NCI-H748 (cell line): ENCODE measurements around the gene IFI44L.

Source experiments
- DNase-seq: peaks from one replicate; lab custom pipeline; 2025; ENCODE audit not compliant: unreplicated experiment; lab: John Stamatoyannopoulos, UW

Gene IFI44L

DNA sequence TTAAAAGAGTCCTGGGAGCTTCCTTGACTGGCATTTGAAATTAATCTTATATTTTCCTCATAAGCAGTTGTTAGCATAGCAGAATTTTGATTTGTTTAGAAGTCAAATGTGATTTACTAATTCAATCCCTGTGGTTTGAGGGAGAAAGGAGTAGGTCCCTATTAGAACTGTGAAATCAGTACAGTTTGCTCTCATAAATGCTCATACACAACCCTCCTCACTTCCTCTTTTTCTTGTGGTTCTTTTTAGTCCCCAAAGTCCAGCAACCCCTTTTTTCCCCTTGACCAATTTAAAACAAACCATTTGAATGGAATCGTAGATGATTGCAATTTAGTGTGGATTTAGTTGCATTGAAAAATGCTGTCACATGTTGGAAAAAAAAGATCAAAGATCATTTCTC lies 20.2 kb downstream of the IFI44L start:
- DNase-seq = no peak

DNA sequence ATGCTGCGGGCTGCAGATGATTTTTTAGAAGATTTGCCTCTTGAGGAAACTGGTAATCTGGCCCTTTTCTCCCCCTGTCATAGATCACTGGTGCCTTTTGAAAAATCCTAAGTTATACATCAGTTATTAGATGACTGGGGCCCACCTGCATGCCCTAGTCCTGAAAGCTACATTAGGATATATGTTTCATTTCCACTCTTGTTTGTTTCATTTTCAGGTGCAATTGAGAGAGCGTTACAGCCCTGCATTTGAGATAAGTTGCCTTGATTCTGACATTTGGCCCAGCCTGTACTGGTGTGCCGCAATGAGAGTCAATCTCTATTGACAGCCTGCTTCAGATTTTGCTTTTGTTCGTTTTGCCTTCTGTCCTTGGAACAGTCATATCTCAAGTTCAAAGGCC lies 21.3 kb downstream of the IFI44L start:
- no peak for DNase-seq

DNA sequence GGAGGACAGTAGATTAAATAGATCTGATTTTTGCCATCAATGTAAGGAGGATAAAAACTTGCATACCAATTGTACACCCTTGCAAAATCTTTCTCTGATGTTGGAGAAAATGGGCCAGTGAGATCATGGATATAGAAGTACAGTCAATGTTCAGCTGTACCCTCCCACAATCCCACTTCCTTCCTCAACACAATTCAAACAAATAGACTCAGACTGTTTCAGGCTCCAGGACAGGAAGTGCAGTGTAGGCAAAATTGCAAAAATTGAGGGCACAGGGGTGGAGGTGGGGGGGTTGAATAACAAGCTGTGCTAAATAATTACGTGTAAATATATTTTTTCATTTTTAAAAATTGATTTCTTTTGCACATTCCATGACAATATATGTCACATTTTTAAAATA lies 25.5 kb downstream of the IFI44L start:
- DNase-seq = no peak

DNA sequence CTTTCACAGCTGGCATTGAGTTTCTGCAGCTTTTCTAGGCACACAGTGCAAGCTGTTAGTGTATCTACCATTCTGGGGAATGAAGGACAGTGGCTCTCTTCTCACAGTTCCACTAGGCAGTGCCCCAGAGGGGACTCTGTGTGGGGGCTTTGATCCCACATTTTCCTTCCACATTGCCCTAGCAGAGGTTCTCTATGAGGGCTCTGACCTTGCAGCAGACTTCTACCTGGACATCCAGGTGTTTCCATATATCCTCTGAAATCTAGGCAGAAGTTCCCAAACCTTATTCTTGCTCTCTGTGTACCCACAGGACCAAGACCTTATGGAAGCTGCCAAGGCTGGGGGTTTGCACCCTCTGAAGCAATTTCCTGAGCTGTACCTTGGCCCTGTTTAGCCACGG lies 27.0 kb downstream of the IFI44L start:
- DNase-seq = no peak

DNA sequence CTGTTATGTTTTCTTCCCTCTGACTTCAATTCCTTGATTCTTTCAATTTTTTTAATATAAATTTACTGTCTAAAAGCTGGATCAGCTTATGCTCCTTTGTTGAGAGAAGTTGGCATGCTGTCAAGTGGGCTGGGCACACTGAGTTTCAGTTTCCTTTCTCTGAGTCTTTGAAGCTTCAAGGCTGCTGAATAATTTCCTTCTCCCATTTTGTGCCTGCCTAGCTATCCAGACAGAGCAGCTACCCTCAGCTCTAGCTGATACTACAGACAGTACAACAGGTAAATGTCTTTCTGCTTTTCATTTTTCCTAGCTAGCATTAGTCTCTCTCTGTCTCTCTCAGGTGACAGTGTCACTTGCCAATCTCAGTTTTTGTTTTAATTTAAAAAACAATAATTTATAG lies 29.4 kb downstream of the IFI44L start, which contains the start of gene IFI44:
Gene IFI44, plus strand, starts transcription at position 204 of the 400 bp plus-strand sequence. CDS start 365 bp downstream, outside the sequence.
- DNase-seq = no peak

DNA sequence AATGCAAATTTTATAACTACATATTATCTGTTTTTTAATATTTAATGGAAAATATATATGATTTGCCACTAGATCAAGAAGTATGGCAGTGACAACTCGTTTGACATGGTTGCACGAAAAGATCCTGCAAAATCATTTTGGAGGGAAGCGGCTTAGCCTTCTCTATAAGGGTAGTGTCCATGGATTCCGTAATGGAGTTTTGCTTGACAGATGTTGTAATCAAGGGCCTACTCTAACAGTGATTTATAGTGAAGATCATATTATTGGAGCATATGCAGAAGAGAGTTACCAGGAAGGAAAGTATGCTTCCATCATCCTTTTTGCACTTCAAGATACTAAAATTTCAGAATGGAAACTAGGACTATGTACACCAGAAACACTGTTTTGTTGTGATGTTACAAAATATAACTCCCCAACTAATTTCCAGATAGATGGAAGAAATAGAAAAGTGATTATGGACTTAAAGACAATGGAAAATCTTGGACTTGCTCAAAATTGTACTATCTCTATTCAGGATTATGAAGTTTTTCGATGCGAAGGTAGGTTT lies 29.9 kb downstream of the IFI44L start:
- DNase-seq = no peak

DNA sequence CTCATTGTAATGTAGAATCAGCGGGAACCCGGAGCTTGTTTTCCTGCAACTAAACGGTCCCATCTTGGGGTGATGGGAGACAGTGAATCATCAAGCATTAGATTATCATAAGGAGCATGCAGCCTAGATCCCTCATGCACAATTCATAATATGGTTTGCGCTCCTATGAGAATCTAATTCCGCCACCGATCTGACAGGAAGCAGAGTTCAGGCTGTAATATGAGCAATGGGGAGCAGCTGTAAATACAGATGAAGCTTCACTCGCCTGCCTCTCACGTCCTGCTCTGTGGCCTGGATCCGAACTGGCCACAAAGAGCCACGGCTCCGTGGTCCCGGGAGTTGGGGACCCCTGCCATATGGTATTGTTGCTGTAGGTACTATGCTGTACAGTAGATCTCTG lies 31.0 kb downstream of the IFI44L start:
- DNase-seq = no peak

DNA sequence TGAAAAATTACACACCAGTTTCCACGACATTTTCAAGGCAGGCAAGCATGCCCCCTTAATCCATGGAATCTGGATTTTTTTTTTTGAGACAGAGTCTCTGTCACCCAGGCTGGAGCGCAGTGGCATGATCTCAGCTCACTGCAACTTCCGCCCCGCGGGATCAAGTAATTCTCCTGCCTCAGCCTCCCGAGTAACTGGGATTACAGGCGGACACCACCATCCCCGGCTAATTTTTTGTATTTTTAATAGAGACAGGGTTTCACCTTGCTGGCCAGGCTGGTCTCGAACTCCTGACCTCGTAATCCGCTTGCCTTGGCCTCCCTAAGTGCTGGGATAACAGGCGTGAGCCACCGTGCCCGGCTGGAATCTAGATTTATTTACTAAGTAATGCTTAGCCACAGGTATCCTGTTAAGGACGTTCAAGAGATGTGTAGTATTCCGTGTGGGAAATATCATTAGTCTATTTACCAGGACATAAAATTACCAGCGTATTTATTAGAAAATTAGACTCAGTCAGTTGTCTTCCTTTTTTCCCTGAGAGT lies 31.8 kb downstream of the IFI44L start:
- no peak for DNase-seq

DNA sequence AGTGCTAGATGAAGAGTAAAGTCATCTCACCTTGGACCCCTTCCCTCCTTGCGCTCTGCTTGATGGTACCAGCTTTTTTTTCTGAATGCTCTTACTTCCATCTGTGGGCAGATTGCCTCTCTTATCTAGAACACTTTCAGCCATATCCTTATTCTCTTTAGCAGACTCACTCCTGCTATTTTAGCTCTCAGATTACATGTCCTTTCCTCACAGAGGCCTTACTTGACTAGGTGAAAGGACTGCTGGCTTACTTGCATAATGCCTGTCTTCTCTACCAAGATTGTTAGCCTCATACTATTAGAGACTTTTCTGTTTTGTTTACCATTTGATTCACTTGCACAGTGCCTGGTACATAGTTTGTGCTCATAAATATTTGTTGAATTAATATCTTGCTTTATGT lies 38.7 kb downstream of the IFI44L start:
- DNase-seq = no peak

DNA sequence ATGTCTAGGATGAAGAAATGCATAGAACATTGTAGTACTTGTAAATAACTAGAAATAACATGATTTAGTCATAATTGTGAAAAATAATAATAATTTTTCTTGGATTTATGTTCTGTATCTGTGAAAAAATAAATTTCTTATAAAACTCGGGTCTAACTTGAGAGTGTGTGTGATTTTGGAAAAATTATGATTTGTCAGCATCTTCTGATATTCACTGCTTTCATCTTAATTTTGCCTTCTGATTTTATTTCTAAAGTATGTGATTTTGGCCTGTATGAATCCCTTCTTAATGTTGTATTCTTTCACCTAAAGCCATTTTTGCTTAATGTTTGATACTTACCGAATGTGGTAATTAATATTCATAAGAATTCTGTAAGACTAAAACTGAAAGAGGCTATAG lies 43.7 kb downstream of the IFI44L start:
- DNase-seq = no peak

DNA sequence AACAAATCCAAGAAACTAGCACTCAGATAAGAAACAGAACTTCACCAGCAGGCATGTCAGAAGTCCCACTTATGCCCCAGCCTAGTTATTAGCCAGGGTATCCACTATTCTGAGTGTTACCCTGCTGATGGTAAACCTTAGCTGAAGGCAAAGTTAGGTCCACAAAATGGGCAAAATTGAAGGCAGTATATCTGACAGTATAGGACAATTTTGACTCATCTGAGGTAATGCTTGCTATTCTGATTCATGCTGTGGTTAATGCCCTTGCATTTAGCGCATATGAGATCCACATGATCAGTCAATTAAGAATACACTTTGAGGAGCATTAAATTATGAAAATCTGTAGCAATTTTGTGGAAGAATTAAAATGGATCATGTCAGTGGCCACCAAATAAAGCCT lies 44.5 kb downstream of the IFI44L start:
- no peak for DNase-seq

DNA sequence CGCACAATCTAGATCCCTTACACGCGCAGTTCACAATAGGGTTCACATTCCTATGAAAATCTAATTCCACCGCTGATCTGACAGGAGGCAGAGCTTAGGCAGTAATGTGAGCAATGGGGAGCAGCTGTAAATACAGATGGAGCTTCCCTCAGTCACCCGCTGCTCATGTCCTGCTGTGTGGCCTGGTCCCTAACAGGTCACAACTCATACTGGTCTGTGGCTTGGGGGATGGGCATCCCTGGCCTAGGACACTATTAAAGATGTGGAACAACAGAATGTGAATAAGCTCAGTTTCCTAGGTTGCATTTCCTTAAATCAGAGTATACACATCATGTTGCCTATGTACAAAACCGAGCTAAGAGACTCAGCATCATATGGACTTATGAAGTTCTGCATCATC lies 45.6 kb downstream of the IFI44L start:
- DNase-seq = no peak

DNA sequence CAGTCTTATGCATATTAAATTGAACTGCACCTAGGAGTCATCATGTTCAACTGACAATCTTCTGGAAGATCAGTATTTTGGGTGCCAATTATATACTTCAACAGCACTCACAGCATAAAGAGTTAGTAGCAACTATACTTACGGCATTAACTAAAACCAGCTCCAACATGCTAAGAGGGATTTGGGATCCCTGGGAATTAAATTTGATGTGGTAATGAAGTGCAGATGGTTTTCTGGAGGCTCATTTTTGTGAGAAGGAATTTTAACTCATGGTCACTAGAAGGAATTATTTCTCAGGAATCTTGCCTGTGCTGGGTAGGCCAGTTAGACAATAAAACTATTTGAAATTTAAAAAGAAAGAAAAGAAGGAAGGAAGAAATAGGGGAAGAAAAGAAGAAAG lies 47.7 kb downstream of the IFI44L start:
- no peak for DNase-seq

DNA sequence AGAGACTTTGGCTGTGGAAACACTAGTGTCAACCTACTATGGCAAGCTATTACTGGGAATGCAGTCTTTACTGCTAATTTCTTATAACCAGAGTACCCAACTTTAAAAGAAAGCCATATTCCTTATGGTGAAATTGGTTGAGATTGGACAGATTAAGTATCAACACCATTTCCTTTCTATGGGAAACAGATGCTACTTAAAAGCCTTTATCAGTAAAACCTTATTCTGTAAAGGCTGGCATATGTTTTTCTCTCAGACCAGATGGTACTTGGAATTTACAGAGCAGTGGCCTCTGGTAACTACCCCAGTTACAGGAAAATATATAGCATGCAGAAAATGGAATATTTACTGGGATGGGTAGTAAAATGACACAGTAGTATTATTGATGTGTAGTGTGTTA lies 48.2 kb downstream of the IFI44L start:
- no peak for DNase-seq

DNA sequence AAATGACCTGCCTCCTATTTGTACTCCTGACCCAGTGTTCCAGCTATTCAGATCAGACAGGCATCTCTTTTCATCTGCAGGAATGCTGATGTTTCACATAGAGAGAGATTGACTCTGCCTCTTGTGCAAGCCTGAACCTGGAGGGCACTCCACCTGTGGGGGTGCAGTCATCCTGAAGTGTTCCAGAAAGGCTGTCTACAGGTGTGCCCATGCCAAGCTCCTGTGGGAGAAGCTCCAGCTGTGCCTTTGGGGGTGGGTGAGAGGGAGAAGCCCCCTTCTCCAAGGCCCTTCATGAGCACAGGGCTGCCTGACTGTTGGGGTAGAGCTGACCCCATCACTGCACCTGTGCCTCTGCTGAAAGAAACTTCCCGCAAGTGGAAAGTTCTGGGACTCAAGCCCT lies 52.2 kb downstream of the IFI44L start:
- no peak for DNase-seq

DNA sequence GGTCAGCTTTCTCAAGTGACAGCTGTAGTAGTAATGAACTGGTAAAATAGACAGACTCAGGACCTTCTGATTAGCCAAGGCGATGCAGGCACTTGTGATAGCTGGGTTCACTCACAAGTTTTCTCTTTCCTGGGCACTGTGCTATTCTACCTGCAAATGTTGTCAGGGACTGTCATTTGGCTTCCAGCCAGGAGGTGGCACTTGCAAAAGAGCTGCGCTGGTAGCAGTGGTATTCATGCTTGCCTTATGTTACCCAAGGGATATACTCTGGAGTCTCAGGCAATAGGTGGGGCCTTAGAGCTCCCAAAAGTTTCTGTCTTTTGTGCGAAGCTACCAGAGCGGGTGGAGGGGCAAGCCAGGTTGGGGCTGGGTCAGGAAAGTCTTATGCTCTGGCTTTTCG lies 52.9 kb downstream of the IFI44L start:
- peak; percentile 33 for DNase-seq

DNA sequence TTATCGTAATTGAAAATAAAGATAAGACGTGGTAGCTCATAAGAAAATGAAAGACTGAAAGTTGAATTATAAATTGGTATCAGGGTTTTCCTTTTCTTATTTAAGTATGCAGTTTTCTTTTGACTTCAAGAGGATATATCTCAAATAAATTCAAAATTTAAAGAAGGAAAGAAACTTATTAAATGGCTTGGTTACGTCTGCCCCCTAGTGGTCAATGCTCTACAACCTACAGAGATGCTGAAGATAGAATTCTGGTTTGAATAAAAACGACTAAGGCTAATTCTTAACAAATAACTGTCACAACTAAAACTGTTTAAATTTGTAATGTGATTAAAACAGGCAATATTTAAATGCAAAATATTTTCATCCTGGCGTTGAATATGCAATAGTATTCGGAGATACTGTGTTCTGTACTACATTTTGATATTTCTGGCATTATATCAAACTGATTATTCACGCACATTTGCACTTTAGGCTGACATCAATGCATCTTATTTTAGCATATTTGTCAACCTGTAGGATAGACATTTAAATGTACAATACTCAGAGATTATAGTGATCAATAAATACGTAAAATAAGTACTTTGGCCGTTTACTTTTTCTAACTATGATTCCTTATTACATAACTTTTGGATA lies 56.2 kb downstream of the IFI44L start:
- peak; percentile 36 for DNase-seq

DNA sequence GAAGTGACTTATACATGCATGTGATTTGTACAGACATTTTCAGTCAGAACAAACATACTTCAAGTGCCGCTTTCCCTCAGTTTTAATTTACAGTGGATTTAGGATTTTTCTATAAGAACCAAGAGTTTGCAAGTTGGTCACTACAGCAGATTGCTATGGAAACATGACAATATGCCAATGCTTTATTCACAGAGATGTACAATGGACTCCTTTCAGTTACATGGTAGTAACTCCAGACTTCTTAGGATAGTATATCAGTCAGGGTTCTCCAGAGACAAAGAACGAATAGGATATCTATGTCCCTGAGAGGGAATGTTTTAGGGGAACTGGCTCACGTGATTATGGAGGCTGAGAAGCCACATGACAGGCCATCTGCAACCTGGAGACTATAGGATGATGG lies 56.7 kb downstream of the IFI44L start:
- no peak for DNase-seq

DNA sequence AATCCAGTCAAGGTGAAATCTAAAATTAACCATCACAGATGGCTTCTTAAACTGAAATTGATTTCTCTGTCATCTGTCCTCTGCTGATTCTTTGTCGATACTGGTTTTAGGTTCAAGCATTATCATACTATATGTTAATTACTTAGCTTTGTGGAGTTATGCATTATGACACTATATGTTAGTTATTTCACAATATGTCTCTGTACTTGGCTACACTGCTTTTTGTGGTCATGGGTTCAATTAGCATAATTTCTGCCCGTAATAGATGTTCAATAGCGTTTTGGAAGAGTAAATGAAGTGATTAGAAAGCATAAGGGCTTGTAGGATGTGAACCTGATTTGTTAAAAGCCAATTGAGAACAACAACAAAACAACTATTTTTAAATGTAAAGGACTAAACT lies 57.5 kb downstream of the IFI44L start:
- DNase-seq = no peak

DNA sequence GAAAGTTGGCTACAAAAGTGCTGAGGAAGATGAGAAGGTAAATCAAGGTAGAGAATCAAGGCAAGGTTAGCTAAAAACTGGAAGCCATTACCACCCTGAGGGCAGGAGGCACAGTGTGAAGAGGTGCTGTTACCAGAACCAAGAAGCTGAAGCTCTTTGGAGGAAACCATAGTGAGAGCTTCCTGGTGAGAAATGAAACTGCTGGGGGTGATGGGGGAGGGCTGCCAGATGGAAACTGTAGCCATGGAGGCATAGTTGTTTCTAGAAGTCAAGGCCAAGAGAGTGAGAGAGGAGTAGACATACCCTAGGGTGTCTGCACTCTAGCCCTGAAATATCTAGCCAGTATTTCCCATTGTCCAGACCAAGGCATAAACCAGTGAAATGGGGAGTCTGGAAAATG lies 58.1 kb downstream of the IFI44L start:
- no peak for DNase-seq

DNA sequence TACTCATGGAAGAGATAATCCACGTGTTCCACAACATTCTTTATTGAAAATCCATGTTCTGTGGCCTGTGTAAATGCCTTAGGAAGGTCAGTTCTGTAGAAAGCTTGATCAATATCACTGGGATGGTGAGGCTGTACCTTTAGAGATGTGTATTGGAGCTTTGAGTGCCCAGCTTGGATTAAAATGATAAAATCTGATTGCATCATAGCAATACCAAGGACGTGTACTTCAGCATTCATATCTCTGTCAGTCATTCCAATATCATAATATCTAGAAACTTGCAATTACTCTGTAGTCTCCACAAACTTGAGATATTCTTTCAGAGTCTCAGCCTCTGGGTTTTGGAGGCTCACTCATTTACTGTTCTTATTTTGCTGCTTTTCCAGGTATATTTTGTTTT lies 61.0 kb downstream of the IFI44L start:
- no peak for DNase-seq

DNA sequence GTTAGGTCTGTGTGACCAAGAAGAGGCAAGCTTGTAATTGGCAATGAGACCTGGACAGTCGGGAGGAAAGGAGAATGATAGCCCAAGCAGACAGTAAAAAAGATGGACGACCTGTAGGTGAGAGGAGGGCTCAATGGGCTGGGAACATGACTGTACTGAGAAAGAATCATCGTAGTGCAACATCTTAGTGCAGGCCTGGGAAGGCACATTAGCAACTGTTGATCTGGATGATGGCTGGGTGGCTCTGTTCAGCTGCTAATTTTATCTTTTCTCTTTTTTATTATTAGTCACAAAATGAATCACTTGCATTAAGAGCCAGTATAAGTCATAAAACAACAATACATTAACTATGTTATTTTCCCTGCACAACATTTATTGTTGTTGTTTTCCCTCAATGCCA lies 62.2 kb downstream of the IFI44L start:
- DNase-seq = no peak

DNA sequence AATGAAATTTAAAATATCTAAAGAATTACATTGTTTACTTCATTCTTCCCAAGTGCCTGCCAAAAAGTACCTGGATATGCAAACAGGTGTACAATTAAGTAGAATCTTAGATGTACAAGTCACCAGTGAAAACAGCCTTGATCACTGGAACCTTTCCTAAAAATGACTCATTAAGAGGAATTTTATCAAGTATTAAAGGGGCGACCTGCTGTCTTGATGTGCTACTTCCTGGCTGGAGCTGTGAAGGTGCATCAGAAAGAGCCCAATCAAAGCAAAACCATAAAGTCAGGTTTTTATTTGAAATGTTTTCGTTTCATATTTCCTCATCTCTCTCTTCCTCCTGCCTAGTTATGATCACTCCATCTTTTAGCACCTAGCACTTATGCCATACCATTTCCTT lies 62.8 kb downstream of the IFI44L start:
- DNase-seq = no peak
